ENCODE measurements around the gene CEACAM1. TPM values are rescaled to one million over a fixed set of nuclear protein-coding genes. Genes with fewer than 3 reads are reported as not detected.

CEACAM1 gene
- total and polyA plus RNA-seq, 2 of the 13 experiments (the other 11 are each of a cell fraction or from before 2014, with no cell fraction given) = 13.5 to 332 TPM

- TF ChIP-seq SCMH1 (CRISPR knock-in tag; IDR thresholded peaks at IDR 0.05; ENCODE audit: borderline replicate concordance) (no peak), ZBTB2 (CRISPR knock-in tag; IDR thresholded peaks at IDR 0.05; ENCODE audit: low read depth) (no peak), NCOA1 (CRISPR knock-in tag; IDR thresholded peaks at IDR 0.05) (no peak), ZNF543 (CRISPR knock-in tag; IDR thresholded peaks at IDR 0.05) (peak; percentile 48), RBM39 (IDR thresholded peaks at IDR 0.05; ENCODE audit: low read depth, low read length, poor library complexity, severe bottlenecking) (no peak), ZNF33A (CRISPR knock-in tag; IDR thresholded peaks at IDR 0.05; ENCODE audit: borderline replicate concordance) (no peak), NR3C1 (CRISPR knock-in tag; IDR thresholded peaks at IDR 0.05) (no peak), MYPOP (CRISPR knock-in tag; IDR thresholded peaks at IDR 0.05) (no peak), RXRA (CRISPR knock-in tag; IDR thresholded peaks at IDR 0.05) (peak; percentile 81; the same call in 1 of the 2 replicates), CCDC6 (CRISPR knock-in tag; IDR thresholded peaks at IDR 0.05) (peak; percentile 82; the same call in 1 of the 2 replicates), SATB2 (CRISPR knock-in tag; IDR thresholded peaks at IDR 0.05) (no peak), ZNF674 (CRISPR knock-in tag; IDR thresholded peaks at IDR 0.05; ENCODE audit: low read depth) (no peak), ZBTB20 (CRISPR knock-in tag; IDR thresholded peaks at IDR 0.05; ENCODE audit: borderline replicate concordance, low read depth) (peak; percentile 43; the same call in 1 of the 2 replicates), ETV6 (CRISPR knock-in tag; conservative IDR thresholded peaks at IDR 0.05) (no peak), FIP1L1 (IDR thresholded peaks at IDR 0.05; ENCODE audit: borderline replicate concordance, insufficient read depth, low read depth, low read length) (no peak), THAP11 (CRISPR knock-in tag; IDR thresholded peaks at IDR 0.05) (peak; percentile 35; the same call in 1 of the 2 replicates), TBX3 (IDR thresholded peaks at IDR 0.05; ENCODE audit: borderline replicate concordance) (no peak), ELF1 (CRISPR knock-in tag; IDR thresholded peaks at IDR 0.05) (peak; percentile 37; the same call in 1 of the 2 replicates), ZNF570 (CRISPR knock-in tag; IDR thresholded peaks at IDR 0.05; ENCODE audit: borderline replicate concordance) (no peak), HIC2 (CRISPR knock-in tag; IDR thresholded peaks at IDR 0.05; ENCODE audit: low read depth) (no peak), ARNT2 (CRISPR knock-in tag; IDR thresholded peaks at IDR 0.05; ENCODE audit: low read depth) (no peak), JDP2 (CRISPR knock-in tag; IDR thresholded peaks at IDR 0.05; ENCODE audit: borderline replicate concordance) (no peak), AGO1 (IDR thresholded peaks at IDR 0.05; ENCODE audit: low read depth, low read length, poor library complexity, severe bottlenecking) (no peak)
- TF ChIP-seq, protein P1, sequence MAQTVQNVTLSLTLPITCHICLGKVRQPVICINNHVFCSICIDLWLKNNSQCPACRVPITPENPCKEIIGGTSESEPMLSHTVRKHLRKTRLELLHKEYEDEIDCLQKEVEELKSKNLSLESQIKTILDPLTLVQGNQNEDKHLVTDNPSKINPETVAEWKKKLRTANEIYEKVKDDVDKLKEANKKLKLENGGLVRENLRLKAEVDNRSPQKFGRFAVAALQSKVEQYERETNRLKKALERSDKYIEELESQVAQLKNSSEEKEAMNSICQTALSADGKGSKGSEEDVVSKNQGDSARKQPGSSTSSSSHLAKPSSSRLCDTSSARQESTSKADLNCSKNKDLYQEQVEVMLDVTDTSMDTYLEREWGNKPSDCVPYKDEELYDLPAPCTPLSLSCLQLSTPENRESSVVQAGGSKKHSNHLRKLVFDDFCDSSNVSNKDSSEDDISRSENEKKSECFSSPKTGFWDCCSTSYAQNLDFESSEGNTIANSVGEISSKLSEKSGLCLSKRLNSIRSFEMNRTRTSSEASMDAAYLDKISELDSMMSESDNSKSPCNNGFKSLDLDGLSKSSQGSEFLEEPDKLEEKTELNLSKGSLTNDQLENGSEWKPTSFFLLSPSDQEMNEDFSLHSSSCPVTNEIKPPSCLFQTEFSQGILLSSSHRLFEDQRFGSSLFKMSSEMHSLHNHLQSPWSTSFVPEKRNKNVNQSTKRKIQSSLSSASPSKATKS (CRISPR knock-in tag; IDR thresholded peaks at IDR 0.05) = no peak
These were observed 30.7 kb downstream of the CEACAM1 start (continued) for GRCh38 chr19:42497492-42498168.

Measured in HepG2 (cell line).